Measurements from ENCODE around the gene DTX2.
"Not testable (repeated sequence)": the region's sequence is repeated elsewhere in the genome, so short reads cannot be mapped to it uniquely, and the experiment has no call there.

DTX2 gene

DNA sequence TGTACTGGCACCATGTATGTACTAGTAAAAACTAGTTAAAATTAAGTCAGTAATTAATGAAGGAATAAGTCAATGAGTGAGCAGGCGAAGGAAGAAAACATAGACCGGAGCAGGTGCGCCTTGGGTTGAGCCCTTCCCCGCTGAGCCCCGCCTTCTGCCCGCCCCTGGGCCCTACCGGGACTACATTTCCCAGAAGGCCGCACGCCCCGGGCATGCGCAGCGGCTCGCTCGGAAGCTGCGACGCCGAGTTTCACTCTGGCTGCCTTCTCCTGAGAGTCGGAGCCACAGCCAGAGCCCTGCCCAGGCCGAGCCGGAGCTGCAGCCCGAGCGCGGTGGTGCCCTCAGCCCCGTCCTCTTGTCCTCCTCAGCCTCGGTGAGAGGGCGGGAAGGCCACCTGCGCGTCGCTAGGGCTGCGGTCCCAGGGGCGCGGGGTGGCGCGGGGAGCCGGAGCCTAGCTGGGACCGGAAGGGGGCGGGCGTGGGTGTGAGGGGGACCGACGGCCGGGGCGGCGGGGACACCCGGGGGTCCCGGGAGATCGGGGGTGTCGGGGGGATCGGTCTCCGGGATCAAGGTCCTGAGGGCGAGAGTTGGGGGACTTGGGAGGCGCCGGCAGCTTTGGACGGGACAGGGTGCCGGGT lies at the start of gene DTX2:
TSS of gene DTX2 (plus strand) at position 246 of the 638 bp plus-strand sequence. CDS start 18,801 bp downstream, outside the sequence.
- DNase-seq: peak; percentile 75 to 78

DNA sequence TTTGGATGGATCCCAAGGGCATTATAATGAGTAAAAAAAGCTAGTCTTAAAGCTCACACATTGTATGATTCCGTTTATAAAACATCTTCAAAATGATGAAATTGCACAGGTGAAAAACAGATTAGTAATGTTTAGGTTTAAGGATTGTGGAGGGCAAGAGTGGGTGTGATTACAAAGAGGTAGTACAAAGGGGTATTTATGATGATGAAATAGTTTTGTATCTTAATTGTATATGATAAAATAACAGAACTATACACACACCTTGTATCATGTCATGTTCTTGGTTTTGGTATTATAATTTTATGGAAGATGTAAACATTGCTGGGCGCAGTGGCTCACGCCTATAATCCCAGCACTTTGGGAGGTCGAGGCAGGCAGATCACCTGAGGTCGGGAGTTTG lies 49.3 kb upstream of the DTX2 start:
- DNase-seq: no peak

DNA sequence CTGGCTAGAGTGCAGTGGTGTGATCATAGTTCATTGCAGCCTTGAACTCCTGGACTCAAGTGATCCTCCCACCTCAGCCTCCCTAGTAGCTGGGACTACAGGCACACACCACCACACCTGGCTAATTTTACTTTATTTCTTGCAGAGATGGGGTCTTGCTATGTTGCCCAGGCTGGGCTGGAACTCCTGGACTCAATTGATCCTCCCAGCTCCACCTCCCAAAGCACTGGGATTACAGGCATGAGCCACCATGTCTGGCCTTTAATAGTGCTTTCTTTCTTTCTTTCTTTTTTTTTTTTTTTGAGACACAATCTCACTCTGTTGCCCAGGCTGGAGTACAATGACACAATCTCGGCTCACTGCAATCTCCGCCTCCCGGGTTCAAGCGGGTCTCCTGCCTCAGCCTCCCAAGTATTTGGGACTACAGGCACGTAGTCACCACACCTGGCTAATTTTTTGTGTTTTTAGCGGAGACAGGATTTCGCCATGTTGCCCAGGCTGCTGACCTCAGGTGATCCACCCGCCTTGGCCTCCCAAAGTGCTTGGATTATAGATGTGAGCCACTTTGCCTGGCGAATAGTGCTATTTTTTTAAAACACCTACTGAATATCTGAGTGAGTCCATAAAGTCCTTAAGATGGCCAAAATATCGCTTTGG lies 43.7 kb upstream of the DTX2 start:
- DNase-seq: not testable (repeated sequence)

DNA sequence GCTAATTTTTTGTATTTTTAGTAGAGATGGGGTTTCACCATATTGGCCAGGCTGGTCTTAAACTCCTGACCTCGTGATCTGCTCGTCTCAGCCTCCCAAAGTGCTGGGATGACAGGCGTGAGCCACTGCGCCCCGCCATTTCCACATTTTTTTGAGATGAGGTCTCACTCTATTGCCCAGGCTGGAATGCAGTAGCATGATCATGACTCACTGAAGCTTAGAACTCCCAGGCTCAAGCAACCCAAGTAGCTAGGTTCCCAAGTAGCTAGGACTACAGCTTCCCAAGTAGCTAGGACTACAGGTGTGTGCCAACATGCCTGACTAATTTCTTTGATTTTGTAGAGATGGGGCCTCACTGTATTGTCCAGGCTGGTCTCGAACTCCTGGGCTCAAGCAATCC lies 40.4 kb upstream of the DTX2 start:
- not testable (repeated sequence) for DNase-seq

DNA sequence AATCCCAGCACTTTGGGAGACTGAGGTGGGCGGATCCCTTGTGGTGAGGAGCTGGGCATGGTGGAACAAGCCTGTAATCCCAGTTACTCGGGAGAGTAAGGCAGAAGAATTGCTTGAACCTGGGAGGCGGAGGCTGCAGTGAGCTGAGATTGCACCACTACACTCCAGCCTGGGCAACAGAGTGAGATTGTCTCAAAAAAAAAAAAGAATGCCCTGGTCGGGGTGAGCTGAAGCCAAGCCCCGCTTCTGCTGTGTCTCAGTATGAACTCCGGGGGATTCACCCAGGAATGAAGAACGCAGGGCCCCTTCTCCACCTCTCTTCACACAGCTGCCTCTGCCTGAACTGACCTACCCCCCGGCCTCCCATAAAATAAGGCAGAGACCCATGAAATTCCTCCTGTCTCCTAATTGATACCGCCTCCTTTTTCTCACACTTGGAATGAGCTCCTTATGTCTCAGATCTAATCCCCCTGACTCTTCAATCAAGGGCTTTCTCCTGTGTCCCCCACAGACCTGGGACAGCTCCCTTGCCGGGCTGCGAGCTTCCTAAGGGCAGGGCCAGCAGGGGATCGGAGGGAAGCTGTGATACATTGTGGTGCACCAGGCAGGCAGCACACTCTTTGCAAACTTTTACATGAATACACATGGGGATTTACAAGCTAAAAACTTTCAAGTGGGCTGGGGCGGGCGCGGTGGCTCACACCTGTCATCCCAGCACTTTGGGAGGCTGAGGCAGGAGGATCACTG lies 37.7 kb upstream of the DTX2 start:
- no peak for DNase-seq

DNA sequence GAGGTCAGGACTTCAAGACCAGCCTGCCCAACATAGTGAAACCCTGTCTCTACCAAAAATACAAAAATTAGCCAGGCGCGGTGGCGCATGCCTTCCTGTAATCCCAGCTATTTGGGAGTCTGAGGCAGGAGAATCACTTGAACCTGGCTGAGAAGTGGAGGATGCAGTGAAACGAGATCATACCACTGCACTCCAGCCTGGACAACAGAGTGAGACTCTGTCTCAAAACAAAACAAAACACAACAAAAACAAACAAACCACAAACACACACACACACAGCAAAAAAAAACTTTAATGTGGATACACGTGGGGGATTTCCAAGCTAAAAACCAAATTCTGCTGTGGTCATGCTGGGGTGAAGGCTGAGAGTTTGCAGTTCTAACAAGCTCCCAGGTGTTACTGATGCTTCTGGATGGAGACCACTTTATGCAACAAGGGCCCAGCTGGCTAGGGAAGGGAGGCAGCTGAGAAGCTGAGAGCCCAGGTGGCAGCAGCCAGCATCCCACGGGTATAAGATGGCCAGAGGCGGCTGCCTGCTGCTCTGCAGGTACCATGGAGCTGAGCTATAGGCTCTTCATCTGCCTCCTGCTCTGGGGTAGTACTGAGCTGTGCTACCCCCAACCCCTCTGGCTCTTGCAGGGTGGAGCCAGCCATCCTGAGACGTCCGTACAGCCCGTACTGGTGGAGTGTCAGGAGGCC lies 36.9 kb upstream of the DTX2 start, which contains the start of gene ZP3:
TSS of gene ZP3 (plus strand) at position 538 of the 699 bp plus-strand sequence. CDS start at position 553, 15 bp downstream.
- no peak for DNase-seq

DNA sequence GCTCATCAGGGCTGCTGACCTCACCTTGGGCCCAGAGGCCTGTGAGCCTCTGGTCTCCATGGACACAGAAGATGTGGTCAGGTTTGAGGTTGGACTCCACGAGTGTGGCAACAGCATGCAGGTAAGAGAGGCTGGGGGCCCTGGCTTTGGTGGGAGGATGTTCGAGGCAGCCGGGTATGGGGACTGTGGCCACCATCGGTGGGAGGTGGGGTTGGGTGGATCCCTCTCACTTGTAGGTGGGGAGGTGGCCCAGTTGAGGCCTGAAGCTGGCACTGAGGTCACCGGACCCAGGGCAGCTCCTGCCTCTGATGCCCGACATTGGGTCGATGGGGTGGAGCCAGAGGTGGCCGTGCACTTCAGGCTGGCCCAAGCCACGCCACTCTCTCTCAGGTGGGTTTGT lies 36.4 kb upstream of the DTX2 start:
- no peak for DNase-seq

DNA sequence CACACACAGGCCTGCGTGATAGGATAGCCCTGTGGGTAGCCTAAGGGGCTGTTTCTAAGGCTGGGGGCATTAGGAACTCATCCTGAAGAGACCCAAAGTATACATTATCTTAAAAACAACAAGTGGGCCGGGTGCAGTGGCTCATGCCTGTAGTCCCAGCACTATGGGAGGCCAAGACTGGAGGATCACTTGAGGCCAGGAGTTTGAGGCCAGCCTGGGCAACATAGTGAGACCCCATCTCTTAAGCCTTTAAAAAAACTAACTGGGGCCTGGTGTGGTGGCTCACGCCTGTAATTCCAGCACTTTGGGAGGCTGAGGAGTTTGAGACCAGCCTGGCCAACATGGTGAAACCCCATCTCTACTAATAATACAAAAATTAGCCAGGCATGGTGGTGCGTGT lies 36.0 kb upstream of the DTX2 start:
- not testable (repeated sequence) for DNase-seq

DNA sequence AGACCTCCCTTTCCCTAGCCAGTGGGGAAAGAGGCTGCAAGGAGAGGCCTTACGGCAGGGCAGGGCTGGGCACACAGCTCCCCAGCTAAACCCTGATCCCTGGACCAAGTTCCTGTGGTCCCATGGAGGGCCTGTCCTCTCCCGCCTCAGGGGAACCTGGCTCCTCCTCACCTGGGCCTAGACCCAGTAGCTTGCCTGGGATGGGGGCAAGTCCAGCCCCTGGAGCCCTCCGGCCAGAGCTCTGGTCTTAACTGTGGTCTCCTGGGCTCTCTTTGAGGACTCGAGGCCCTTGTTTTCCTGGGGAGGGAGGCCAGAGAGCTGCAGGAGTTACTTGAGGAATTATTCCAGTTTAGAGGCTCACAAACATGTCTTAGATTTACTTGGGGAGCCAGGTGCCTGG lies 35.3 kb upstream of the DTX2 start:
- DNase-seq: no peak

DNA sequence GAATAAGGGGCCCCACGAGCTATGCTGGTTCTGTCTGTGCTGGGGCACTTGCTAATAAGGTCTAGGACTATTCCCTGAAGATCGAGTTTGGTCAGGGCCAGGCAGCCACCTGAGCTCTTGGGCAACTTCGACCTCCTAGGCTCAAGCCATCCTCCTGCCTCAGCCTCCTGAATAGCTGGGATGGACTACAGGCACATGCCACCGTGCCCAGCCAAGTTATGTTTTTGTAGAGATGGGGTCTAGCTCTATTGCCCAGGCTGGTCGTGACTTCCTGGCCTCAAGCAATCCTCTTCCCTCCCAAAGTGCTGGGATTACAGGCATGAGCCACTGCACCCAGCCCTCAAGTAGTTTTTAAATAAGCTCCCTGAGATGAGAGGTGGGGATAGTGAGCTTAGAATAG lies 33.9 kb upstream of the DTX2 start:
- DNase-seq: no peak

DNA sequence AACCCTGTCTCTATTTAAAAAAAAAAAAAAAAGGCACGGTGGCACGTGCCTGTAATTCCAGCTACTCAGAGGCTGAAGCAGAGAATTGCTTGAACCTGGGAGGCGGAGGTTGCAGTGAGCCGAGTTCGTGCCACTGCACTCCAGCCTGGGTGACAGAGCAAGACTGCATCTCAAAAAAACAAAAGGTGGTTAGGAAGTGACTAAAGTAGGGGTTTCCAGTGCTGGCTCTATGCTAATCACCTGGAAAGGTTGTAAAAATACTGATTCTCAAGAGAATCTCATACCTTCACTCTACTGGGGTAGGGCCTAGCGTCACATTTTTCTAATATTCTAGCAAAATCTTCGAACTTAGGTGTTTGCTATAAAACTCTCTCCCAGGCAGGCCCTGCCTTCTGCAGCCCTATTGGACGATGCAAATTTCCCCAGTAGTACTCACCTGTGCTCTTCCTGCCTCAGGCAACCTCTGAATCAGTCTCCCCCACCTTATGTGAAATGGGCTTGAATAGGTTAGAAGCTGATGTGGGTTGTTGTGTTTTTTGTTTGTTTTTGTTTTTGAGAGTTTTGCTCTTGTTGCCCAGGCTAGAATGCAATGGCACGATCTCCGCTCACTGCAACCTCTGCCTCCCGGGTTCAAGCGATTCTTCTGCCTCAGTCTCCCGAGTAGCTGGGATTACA lies 33.2 kb upstream of the DTX2 start:
- no peak for DNase-seq

DNA sequence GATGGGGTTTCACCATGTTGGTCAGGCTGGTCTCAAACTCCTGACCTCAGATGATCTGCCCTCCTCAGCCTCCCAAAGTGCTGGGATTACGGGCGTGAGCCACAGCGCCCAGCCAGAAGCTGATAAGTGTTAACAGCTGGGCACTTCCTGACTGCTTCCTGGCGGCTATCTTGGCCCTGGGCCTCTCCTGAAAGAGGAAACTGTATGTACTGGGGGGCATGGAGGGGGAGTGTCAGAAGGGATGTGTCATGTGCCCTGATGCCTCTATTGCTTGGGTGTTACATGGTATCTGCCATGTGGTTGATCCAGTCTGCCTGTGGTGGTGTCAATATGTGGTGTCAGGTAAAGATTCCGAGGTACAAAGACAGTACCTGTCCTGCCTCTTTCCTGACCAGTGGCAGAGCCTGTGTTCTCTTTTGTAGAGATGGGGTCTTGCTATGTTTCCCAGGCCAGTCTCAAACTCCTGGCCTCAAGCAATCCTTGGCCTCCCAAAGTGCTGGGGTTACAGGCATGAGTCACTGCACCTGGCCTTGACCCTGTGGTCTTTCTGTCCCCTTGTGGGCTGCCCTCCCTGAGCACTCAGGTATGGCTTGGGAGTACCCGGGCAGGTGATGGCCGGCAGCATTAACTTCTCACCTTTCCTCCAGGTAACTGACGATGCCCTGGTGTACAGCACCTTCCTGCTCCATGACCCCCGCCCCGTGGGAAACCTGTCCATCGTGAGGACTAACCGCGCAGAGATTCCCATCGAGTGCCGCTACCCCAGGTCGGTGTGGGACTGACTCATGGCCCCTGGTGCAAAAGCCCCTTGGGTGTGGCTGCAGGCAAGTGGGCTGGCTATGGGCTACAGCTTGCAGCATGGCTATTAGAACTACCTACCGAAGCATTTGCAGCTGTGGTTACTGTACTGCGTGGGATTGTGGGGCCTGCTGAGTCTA lies 32.4 kb upstream of the DTX2 start:
- no peak for DNase-seq

DNA sequence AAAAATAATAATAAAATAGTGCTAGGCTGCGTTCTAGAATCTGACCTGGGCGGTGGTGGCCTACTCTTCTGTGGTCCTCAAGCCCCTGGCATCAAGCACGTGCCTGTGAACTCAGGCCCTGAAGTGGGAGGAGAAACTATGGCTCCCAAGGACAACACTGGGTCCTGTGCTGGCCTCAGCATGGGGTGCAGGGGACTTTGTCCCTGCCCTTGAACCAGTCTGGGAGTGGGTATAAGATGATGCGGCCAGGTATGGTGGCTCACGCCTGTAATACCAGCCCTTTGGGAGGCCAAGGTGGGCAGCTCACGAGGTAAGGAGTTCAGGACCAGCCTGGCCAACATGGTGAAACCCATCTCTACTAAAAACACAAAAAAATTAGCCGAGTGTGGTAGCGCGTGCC lies 31.3 kb upstream of the DTX2 start:
- DNase-seq: no peak

DNA sequence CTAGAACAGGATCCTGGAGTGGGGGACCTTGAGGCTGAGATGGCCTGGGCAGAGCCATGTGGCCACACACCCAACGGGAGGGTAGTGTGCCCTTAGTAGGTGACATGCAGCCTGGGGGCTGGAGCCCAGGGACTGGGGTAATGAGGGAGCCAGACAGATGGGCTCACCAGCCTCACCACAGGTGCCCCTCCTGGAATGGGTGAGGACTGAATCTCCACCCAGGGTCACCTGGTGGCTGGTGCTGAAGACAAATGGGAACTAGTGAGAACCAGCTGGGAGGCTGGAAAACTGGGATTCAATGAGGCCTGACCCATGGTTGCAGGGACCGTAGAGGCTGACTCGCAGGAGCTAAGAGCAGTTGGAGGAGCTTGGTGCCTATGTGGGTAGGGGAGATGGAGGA lies 30.7 kb upstream of the DTX2 start:
- no peak for DNase-seq

DNA sequence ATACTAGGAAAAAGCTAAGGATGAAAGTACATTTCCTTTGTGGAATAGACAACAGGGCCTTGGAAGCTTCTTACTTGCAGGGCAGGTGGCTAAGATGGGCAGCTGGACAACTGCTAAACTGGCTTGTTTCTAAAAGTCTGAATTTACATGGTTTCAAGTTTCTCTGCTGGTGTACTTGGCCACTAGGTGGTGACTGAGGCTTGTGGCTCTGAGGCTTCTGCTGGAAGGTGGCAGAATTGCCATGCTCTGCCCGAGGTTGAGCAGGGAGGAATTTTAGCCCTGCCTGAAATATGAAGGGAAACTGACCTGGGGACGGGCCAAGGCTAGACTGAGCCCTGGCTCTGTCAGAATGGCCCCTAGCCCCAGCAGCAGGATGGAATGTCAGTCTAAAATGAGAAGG lies 23.6 kb upstream of the DTX2 start:
- DNase-seq: peak; percentile 65 to 69

DNA sequence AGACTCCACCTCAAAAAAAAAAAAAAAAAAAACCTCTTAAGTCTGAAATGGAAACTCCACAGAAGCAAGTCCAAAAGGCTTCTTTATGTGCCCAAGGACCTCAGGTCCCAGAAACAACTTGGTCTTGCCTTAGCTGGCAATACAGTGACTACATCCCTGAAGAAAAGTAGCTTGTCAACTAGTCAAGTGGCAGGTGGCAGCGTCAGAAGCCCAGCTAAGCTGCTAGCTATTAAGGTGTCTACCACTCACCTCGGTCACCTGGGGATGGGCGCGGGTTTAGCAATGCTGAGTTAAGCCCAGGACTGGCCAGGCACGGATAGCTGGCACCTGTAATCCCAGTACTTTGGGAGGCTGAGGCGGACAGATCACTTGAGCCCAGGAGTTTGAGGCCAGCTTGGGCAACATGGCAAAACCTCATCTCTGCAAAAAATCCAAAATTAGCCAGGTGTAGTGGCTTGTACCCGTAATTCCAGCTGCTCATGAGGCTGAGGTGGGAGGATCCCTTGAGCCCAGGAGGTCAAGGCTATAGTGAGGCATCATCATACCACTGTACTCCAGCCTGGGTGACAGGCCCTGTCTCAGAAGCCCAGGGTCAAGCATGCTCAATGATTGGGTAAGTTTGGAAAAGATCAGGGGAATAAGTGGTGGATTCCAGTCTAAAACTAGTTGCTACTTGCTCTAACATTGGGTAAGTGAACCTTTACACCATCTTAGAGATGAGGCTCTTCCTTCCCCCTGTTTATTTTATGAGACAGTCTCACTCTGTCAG lies 22.2 kb upstream of the DTX2 start:
- DNase-seq: not testable (repeated sequence)

DNA sequence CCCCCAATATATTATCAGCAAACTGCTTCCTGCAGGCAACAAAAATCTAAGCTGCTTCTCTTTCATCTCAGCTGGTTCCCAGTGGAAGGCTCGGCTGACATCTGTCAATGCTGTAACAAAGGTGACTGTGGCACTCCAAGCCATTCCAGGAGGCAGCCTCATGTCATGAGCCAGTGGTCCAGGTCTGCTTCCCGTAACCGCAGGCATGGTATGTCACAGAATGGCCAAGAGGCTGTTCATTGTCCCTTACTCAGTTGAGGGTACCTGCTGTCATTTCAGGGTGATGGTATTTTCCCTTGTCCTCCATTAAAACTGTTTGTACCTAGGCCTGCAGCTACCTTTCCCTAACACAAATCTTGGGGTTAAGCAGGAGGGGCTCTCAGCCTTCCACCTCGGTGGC lies 21.1 kb upstream of the DTX2 start:
- DNase-seq: not testable (repeated sequence)

DNA sequence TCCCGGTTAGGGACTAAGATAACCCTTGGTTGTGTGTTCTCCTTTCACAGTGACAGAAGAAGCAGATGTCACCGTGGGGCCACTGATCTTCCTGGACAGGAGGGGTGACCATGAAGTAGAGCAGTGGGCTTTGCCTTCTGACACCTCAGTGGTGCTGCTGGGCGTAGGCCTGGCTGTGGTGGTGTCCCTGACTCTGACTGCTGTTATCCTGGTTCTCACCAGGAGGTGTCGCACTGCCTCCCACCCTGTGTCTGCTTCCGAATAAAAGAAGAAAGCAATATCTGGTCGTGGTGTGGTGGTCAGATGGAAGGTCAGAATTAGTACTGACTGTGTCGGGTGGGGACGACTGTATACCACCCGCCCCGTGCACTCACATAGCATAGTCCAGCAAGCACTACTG lies 19.7 kb upstream of the DTX2 start:
- DNase-seq: not testable (repeated sequence)

DNA sequence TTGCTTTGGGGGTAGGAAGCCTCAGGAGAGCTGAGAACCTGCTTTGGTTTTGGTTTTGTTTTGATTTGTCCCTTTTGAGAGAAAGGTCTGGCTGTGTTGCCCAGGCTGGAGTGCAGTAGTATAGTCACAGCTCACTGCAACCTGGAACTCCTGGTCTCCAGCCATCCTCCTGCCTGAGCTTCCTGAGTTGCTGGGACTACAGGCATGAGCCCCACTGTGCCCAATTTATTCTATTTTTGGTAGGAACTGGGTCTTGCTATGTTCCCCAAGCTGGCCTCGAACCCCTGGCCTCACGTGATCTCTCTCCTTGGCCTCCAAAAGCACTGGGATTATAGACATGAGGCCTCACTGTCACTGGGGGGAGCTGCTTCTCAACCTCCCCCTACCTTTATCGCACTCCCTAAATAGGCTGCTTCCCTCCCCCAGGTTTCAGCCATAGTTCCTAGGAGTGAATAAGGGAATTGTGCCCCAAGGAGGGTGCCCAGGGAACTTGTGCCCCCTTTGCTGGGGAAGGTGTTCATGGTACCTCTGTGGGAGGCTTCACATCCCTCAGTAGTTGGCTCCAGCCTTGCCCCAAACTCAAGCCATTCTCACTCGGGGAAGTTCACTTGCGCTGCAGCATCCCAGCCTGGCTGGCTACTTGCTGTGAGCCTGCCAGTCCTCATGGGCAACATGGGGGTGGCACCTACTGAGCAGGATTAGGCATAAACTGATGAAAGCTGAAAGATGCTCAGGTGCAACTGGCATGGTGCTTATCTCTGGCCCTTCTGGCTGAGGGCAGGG lies 18.7 kb upstream of the DTX2 start:
- peak in 1 of 2 experiments; percentile 18 for DNase-seq

DNA sequence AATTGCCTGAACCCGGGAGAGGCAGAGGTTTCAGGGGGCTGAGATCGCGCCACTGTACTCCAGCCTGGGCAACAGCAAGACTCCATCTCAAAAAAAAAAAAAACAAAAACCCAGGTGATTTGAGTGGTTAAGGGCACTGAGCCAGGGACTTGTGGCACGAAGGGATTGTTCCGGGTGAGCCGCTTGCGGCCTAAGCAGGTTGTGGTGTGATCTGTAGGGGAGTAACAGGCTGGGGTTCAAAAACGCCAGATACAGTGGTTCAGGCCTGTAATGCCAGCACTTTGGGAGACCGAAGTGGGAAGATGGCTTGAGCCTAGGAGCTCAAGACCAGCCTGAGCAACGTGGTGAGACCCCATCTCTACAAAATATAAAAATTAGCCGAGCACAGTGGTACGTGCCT lies 17.7 kb upstream of the DTX2 start:
- DNase-seq: peak in 1 of 2 experiments; percentile 26

Measured in activated T-cell treated with anti-CD3 and anti-CD28 coated beads, Interleukin-2, amount 50 U/mL, for 48 hours (primary cell).